ENCODE results near the gene RXFP3.
A peak's percentile ranks its signal among the peaks of the same experiment; 100 is the strongest.
"Not testable (repeated sequence)": the region's sequence is repeated elsewhere in the genome, so short reads cannot be mapped to it uniquely, and the experiment has no call there.

RXFP3 gene

DNA sequence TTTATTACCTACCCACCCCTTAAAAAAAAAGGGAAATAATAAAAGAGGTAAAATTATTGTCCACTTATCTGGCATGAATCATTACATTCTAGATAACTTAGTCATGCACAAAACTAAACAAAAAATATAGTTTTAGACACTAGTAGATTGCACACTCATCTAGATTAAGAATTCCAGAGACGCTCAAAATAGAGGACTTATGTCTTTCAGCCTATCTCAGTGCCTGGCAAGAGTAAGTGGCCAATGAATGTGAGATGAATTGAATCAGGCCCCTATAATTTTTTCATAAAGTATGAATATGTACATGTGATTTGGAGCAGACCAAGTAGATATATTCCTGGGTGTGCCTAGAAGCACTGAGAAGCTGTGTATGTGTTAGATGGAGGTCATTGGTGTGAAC is 2.0 kb upstream of the RXFP3 start:
- no peak for DNase-seq (ENCODE audit: low read depth in 1 of 2, low spot score in 1 of 2)

- peak in 1 of 2 donors; percentile 6 for DNase-seq (ENCODE audit: low read depth in 1 of 2, low spot score in 1 of 2)
These were observed 194 bp upstream of the RXFP3 start for GRCh38 chr5:33936004-33936380.

GRCh38 chr5:33937017-33937706 is 976 bp downstream of the RXFP3 start:
- no peak for DNase-seq (ENCODE audit: low read depth in 1 of 2, low spot score in 1 of 2)

DNA sequence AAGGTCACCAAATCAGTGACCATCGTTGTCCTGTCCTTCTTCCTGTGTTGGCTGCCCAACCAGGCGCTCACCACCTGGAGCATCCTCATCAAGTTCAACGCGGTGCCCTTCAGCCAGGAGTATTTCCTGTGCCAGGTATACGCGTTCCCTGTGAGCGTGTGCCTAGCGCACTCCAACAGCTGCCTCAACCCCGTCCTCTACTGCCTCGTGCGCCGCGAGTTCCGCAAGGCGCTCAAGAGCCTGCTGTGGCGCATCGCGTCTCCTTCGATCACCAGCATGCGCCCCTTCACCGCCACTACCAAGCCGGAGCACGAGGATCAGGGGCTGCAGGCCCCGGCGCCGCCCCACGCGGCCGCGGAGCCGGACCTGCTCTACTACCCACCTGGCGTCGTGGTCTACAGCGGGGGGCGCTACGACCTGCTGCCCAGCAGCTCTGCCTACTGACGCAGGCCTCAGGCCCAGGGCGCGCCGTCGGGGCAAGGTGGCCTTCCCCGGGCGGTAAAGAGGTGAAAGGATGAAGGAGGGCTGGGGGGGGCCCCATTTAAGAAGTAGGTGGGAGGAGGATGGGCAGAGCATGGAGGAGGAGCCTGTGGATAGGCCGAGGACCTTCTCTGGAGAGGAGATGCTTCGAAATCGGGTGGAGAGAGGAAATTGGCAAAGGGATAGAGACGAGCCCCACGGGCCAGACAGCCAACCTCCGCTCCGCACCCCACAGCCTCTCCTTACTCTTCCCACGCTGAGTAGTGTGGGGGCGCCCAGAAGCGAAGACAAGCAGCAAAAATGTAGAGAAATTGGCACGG is 1.7 kb downstream of the RXFP3 start:
- no peak for DNase-seq (ENCODE audit: low read depth in 1 of 2, low spot score in 1 of 2)

DNA sequence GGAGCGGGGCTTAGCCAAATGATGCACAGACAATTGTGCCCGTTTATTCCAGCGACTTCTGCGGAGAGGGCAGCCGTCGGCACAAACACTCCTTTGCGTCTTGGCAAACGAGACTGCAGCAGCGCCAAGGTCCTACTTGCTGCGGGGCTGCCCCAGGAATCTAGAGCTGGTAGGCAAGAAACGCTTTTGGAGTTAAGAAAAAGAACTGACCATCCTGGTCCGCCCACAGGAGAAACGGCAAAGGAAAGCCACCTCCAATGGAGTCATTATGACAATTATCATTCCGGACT is 2.3 kb downstream of the RXFP3 start:
- no peak for DNase-seq (ENCODE audit: low read depth in 1 of 2, low spot score in 1 of 2)

DNA sequence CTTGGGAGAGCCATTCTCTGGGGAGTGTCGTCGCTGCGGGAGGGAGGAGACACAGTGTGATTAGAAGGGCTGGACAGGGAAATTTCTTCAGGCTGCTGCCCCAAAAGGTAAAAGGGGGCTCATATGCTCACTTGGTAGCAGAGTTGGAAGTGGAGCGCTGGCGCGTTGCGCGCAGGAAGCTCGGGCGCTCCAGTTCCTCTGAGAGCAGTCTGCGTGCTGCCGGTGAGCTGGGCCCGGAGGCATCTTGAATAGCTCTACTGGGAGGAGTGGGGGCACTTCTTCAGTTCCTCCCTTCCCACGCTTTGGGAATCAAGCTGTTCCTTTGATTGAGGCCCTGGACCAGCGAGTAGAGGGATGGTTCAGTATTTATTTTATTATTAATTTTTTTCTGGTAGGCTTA is 2.7 kb downstream of the RXFP3 start:
- DNase-seq (ENCODE audit: low read depth in 1 of 2, low spot score in 1 of 2) = no peak

DNA sequence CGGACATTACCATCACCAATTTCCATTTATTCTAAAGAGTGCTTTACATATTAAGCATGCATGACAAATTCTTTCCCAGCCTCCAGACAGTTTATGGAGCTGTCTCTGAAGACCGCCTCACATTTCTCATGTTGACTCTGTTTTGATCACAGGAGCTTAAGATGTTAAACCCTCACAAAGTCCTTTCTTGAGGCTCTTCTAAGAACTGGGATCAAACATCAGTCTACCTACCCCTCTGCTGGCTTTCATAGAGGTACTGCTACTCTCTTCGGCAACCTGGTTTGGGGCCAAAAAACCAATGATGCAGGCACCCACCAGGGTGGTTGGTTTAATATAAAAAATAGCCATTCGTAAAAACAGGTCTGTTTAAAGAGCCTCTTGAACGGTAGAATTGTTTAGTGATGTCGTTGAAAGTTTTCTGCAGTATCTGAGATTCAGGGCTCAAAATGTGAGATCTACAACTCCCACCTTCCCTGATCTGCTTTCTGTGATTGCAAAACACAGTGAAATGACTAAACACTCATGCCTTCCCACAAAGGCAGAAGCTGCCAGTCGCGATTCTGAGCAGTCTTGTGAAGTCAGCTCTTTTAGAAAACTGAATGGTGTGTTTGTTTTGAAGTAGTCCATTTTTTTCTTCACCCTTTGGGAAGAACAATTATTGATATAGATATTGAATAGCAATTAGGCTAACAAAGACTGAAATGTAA is 3.5 kb downstream of the RXFP3 start:
- DNase-seq (ENCODE audit: low read depth in 1 of 2, low spot score in 1 of 2) = no peak

DNA sequence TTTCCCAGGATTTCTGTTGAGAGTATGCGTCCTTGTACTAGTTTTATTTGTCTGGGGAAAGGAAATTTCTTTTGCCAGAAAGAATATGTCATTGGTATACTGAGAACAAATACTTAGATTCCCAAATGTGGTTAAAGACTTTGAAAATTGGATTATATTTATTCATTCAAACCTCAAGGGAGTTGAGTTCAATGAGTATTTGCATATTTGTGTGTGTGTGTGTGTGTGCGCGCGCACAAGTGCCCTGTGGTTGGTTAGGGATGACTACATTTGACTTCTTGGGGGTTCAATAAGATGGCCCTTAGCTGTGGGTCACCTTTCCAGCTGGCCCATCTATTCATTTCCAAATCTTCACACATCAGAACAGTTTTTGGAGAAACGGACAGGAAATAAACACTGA is 4.9 kb downstream of the RXFP3 start:
- DNase-seq (ENCODE audit: low read depth in 1 of 2, low spot score in 1 of 2) = no peak

DNA sequence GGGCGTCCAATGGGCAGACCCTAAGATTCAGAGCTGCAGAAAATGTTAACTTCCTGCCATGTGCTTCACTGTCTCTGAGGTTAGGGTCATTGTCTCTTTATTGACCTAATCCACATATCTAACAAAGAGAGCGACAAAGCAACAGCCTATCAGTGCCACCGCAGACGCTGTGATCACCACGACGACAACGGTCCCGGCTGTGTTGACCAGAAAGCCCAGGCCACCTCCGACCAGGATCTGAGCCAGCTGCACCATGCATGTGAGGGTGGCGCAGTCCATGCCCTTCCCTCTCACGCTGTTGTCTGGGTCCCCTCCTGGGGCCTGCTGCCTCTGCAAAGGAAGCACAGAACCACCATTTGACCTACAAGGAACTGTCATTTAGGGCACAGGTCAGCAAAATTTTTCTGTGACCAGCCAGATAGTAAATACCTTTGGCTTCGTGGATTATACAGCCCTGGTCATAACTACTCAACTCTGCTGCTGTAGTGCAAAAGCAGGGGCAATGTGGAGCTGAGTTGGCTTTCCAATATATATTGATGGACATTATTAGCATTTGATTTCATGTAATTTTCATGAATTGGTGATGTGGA is 8.5 kb downstream of the RXFP3 start:
- DNase-seq (ENCODE audit: low read depth in 1 of 2, low spot score in 1 of 2) = no peak

DNA sequence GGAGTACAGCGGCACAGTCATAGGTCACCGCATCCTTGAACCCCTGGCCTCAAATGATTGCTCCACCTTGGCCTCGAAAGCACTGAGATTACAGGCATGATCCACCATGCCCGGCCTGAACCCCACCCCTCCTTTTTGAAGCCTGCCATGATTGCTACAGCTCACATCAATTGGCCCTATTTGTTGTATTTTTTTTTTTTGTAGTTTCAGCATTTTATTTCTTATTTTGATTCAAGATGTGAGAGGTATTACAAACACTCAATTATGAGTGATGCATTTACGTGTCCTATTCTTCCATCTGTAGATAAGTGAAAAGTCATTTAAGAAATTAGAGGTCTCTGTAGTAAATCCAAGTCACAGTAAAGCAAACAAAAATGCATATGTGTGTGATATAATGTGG is 16.0 kb downstream of the RXFP3 start:
- not testable (repeated sequence) for DNase-seq (ENCODE audit: low read depth in 1 of 2, low spot score in 1 of 2)

DNA sequence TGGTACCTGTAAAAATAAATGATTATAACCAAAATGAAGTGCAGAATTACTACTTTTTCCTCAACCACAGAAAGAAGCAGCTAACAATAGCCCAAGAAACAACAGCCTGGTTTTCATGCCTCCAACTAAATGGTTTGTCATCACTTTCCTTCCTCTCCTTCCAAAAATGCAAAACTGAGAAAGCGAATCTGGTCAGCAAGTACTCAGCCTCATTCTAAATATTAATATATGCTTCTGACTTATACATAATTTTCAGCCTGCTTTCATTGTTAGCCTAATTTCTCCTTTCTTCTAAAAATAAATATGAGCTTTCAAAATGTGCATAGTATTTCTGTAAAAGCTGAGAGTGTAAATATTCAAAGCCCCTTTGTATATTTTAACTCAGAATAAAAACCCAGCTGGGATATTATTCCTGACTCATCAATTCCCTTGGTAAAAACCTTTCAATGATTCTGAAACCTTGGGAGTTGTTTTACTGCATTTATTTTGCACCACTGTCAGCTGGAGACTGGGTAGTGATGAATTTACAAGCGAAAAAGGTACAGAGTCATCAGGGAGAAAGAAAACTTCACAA is 21.5 kb downstream of the RXFP3 start:
- DNase-seq (ENCODE audit: low read depth in 1 of 2, low spot score in 1 of 2) = no peak

GRCh38 chr5:33958176-33958575 is 22.0 kb downstream of the RXFP3 start:
- no peak for DNase-seq (ENCODE audit: low read depth in 1 of 2, low spot score in 1 of 2)

GRCh38 chr5:33964132-33964700 is 28.0 kb downstream of the RXFP3 start:
- no peak for DNase-seq (ENCODE audit: low read depth in 1 of 2, low spot score in 1 of 2)

DNA sequence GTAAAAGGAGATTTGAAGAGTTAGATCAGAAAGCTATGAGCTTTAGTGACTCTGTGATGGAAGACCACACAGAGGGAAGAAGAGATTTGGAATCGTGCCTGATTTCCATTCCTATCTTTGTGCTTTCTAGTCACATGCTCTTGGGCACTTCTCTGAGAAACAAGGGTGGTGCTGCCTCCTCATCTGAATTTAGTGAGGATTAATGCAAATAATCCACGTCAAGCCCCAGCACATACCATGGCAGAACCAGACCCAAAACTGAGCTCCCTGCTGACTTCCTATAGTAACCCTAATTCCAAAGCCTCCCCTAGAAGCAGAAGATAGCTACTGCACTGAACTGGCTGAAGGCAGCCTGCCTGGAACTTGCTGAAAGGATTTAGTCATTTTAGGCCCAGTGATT is 30.6 kb downstream of the RXFP3 start:
- no peak for DNase-seq (ENCODE audit: low read depth in 1 of 2, low spot score in 1 of 2)

- DNase-seq (ENCODE audit: low read depth in 1 of 2, low spot score in 1 of 2) = no peak
These were observed 32.2 kb downstream of the RXFP3 start for GRCh38 chr5:33968211-33969005.

DNA sequence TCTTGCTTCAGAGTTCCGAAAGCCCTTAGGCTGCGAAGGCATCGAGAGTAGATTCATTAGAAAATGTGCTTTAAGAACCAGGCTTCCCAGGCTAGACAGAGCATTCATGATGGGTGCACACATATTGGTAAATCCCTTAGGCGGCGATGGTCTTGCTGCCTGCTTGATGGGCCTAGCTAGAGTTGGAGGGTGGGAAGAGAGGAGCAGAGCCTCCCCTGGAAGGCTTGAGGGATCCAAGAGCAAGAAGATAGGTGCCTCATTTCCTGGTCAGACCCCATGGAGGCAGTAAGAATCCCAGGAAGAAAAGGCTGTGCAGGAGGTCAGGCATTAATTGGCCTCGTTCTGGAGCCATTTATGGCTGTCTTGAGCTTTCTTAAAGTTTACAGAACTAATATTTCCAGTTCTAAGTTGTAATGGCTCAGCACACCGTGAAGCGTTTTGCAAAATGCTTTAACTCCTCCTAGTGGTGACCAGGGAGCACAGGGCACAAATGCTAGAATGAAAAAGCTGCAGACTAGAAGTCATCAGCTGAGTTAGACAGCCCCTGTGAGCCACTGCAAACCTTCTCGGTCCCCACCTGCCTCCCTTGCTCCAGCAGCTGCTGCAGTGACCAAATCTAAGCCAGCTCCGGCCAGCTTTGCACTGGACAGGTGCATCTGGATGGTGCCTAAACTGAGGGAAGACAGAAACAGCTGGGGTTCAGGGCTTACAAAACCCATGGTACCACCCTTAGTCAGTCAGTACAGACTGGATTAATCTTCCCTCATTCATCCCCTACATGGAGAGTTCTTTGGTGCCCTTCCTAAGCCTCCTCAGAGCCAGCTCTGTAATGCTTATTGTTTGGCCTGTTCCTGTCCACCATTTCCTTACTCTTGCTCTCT is 33.6 kb downstream of the RXFP3 start:
- no peak for DNase-seq (ENCODE audit: low read depth in 1 of 2, low spot score in 1 of 2)

GRCh38 chr5:33973271-33973670 is 37.1 kb downstream of the RXFP3 start:
- no peak for DNase-seq (ENCODE audit: low read depth in 1 of 2, low spot score in 1 of 2)

- no peak for DNase-seq (ENCODE audit: low read depth in 1 of 2, low spot score in 1 of 2)
These were observed 39.7 kb downstream of the RXFP3 start for GRCh38 chr5:33975852-33976251.

DNA sequence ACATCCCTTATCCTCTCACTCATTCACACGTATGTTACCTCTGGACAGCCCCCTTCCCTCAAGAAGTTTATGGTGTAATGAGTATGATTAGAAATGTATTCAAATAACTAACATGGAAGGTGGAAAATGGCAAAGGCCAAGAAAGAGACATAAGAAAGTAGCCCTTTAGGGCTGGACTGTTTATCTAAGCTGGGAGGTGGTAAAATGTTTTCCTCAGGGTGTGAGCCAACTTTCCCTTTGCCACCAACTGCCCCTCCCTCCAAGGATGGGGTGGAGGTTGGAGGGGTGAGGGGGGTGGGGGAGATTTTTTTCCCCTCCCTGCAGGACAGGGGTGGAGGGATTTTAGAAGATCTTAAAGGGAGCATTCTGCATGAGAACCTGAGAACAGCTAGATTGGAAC is 40.1 kb downstream of the RXFP3 start:
- no peak for DNase-seq (ENCODE audit: low read depth in 1 of 2, low spot score in 1 of 2)

DNA sequence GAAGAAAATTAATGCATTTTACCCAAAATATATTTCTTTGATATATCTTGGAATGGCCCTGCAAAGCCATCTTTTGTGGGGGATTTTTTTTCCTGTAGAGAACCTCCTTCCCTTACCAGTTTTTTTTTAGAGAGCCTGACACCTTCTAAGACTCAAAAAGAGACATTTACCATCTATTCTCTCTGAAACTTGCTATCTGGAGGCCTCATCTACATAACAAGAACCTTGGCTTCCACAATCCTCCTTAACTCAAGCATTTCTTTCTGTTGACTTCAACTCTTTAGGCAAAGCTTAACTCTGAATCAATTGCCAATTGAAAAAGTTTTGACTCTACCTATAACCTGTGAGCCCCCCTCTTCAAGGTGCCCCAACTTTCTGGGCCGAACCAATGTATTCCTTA is 42.1 kb downstream of the RXFP3 start:
- no peak for DNase-seq (ENCODE audit: low read depth in 1 of 2, low spot score in 1 of 2)
